ENCODE results near the gene F10.

F10 gene

DNA sequence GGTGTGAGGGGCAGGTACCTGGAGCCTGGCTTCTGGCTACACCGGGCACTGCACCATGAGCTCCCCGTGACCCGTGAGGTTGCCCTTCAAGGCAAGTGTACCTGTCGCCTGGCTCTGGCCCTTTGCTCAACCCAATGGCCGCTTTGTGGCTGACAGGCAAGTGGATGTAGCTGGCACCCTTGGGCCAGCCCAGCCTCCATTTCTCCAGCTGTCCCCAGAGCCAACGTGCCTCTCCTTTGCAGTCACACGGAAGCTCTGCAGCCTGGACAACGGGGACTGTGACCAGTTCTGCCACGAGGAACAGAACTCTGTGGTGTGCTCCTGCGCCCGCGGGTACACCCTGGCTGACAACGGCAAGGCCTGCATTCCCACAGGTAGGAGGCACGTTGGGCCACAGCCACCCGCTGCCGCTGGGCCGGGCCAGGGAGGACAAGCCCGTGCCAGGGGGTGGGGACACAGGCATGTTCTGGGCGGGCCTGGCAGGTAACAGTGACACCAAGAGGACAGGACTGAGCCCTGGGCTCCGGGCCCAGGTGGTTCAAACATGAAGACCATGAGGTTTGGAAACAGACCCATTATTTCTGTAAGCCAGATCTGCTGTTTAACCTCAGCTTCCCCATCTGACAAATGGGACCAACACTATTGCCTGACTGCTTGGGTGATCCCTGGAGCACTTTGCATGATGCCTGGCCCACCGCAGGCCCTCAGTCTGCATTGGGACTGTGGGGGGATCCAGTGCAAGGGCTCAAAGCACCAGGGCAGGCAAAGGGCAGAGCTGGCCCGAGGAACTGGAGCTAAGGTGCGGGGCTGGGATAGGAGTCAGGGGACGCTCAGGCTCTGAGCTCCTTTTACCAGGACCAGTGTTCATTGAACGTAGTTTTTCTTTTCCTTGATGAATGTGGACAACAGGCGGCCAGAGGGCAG is 18.3 kb downstream of the F10 start:
- no peak for DNase-seq

DNA sequence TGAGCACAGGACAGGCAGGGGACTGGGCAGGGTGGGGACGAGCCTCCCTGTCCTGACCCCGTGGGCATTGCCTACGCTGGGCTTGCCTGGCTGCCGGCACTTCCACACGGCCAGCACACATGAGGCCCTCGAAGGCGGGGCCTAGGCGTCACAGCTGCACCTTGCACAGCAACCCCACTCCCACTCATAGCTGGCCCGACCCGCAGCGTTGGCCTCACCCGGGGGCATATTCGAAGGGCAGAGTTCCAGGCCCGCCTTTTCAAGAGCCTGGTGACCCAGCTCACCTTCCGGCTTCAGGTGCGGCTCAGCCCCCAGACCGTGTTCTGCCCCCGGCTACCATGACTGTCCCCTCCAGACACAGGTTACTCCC is 19.0 kb downstream of the F10 start:
- DNase-seq: no peak

DNA sequence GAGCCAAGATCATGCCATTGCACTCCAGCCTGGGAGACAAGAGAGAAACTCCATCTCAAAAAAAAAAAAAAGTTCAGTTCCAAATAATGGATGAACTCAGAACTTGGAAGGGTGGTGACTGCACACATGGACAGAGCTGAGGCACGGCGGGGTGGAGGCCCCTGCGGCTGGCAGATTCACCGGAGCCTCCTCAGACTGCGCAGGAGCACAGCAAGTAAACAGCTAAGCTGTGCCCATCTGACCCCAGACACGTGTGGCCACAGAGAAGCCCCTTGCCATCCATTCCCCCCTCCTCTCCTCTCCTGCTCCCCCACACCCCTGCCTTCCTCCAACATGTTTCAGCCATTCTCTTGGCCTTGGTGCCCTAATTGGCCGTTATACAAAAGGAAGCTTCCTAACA is 20.3 kb downstream of the F10 start:
- no peak for DNase-seq

DNA sequence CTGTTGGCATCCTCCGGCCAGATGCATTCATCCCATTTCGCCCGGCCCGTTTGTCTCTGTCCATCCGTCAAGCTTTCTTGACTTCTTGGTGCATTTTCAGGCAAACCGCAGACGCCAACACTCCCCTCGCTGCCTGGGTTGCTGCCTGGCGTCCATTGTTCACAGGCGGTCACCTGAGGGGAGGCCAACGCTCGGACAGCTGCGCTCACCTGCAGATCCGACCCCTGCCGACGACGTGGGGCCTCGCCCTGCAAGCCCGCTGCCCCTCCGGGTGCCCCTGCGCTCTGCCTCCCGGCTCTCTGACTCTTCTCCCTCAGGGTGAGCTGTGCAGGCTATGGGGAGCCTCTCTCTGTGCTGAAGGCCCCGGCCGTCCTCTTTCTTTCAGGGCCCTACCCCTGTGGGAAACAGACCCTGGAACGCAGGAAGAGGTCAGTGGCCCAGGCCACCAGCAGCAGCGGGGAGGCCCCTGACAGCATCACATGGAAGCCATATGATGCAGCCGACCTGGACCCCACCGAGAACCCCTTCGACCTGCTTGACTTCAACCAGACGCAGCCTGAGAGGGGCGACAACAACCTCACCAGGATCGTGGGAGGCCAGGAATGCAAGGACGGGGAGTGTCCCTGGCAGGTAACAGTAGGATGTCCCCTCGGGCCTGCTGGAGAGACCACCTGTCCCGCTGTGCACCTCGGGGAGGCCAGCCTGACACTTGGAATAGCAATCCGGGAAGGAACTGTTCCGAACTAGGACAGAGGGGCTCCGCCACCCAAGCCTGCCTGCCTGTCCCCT is 21.1 kb downstream of the F10 start:
- no peak for DNase-seq

DNA sequence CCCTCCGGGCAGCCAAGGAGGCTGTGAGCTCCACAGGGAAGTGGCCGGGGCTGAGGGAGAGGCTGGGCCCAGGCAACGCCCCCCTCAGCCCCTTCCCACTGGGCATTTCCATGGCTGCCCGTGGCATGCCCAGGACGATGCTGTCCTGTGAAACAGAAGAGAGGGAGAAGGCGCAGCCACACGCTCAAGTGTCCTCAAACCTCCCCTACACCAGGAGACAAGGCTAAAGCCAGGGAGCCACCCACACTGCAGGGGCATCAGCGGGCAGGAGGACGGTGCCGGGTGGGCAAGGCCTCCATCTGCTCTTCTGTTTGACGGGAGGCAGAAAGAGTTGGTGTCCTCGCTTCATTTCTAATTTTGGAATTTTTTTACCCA is 21.6 kb downstream of the F10 start:
- no peak for DNase-seq

DNA sequence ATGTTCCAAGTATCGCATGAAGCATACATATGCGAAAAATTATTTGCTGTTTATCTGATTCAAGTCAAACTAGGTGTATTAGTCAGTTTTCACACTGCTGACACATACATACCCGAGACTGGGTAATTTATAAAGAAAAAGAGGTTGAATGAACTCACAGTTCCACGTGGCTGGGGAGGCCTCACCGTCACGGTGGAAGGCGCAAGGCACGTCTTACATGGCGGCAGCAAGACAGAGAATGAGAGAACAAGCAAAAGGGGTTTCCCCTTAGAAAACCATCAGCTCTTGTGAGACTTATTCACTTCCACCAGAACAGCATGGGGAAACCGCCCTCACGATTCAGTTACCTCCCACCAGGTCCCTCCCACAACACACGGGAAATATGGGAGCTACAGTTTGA is 22.9 kb downstream of the F10 start:
- DNase-seq: no peak

DNA sequence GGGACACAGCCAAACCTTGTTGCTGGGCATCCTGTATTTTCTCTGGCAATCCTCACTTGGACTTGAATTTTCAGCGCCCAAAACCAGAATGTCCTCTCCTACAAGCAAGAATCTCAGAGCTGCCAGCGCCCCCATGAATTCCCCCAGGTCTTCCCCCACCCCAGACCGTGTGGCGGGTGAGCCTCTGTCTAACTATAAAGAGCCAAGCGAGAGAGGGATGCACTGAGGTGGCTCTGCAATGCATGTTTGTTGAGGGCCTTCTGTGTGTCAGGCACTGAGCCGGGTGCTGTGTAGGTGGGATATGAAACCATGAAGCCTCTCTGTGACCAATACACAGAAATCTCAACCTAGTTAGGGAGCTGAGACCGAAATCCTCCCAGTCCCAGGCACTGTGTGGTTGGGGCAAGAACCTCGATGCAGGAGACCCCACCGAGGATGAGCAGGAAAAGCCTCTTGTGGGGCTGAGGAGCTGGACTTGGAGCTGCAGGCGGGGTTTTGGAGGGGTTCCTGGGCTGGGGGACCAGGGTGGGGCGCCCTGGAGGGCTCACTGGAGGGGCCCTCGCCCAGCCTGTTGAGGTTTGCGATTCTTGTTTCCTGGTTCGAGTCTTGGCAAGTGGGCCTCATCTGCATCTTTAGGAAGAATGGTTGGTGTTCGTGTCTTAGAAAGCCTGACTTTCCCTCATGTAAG is 23.5 kb downstream of the F10 start:
- no peak for DNase-seq

DNA sequence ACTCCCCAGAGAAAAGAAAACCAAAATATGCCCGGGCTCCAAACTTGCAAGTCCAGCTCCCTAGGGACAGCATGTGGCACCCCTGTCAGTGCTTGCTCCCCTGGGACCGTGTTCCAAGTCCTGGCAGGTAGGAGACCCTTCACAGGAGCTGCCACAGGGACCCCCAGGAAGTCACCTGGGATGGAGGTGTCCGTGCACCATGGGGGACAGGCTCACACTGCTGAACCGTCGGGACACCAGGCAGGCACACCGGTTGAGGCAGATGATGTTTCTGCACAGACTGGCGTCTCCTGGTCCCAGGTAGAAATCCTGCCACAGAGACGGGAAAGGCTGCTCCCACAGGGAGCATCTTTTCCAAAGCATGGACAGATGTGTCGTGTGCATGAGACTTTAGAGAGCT is 24.2 kb downstream of the F10 start:
- no peak for DNase-seq

DNA sequence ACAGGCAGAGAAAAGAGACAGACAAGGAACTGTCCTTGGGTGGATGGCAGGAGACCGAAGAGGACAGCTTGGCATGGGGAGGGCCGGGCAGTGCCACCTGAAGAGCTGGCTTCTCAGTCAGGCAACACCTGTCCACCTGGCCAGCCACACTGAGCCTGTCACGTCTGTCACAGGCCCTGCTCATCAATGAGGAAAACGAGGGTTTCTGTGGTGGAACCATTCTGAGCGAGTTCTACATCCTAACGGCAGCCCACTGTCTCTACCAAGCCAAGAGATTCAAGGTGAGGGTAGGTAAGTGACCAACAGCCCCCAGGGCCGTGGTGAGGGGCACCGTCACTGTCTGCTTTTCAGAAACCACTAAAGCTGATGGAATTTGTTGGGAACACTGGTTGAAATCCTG is 24.6 kb downstream of the F10 start:
- DNase-seq: no peak

DNA sequence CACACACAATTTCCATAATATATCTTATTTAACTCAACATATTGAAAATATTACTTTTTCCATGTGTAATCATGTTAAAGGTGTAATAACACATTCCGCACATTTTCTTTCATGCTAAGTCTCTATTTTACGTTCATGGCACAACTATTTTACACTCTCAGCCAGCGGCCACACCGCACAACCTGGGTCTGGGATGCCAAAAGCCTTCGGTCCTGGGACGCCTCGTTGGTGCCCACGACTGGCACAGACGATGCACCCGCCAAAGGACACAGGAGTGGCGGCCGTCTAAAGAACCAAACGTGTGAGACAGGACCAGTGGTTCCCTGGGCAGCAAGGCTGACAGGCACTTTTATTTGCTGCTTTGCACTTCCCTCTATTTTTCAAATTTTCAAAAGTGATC is 25.8 kb downstream of the F10 start:
- no peak for DNase-seq

DNA sequence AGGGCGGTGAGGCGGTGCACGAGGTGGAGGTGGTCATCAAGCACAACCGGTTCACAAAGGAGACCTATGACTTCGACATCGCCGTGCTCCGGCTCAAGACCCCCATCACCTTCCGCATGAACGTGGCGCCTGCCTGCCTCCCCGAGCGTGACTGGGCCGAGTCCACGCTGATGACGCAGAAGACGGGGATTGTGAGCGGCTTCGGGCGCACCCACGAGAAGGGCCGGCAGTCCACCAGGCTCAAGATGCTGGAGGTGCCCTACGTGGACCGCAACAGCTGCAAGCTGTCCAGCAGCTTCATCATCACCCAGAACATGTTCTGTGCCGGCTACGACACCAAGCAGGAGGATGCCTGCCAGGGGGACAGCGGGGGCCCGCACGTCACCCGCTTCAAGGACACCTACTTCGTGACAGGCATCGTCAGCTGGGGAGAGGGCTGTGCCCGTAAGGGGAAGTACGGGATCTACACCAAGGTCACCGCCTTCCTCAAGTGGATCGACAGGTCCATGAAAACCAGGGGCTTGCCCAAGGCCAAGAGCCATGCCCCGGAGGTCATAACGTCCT is 26.4 kb downstream of the F10 start:
- DNase-seq: no peak

DNA sequence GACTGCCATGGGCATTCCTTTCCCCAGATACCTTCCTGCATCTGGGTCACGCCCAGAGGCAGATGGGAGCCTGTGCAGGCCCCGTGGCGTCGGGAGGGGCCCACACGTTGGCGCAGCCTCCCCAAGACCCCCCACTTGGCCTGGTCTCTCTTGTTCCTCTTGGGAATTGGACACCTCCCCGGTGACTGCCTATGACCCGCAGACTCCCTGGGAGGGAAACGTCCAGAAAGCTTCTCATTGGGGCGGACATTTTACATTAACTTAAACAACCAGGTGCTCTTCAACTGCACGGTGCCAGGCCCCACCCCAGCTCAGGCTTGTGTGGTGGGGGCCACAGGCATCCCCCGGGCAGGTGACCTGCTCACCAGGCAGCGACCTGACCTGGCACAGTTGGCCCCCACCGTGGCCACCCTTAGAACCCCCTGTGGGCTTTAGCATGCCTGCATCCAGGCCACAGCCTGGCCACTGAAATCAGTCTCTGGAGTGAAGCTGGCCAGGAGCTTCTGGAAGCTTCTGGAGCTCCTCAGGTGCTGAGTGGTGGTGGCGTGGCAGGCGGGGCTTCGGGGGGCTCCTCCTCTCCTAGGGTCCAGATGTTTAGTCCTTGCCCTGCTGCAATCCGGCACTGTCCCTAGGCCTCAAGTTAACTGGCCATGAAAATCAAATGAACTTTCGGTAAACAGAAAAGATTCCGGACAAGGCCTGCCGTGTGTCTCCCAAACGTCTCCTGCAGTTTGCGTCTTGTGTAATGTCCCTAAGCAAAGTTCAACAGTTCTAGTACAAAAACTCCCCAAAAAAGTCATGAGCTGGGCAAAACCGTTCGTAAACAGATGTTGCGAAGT is 27.3 kb downstream of the F10 start:
- no peak for DNase-seq

DNA sequence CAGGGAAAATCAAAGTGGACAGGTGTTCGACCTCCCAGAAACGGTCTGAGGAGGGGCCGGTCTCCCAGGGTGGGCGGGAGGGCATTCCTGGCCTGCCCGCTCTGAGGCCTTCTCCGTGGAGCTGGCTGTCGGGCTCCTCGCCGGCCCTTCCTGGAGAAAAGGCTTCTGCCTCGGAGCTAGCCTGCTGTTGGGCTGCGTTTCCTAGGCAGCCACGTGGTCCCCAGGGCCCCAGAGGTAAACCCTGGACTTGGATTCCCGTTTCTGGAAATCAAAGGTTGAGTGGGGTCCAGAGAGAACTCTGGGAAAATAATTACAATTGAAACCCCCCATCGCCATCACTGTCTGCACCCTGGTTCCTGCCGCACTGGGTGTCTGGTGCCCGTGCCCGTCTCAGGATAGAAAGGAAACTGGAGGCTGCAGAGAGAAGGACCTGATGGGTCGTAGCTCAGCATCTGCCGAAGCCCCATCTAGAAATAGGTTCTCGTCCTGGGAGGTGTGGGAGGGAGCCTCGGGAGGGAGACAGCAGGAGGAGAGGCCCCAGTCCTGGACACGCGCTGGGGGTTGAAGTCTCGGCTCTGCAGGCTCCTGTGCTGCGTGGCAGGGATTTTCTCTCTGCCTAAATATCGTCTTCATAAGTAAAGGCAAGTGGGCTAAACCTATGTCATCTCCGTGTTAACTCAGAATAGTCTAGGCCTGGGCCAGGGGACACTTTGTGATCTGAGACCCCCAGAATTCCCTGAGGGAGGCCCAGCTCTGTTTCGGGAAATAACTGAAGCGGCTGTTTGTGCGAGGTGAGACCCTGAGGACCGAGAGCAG is 28.2 kb downstream of the F10 start:
- no peak for DNase-seq

DNA sequence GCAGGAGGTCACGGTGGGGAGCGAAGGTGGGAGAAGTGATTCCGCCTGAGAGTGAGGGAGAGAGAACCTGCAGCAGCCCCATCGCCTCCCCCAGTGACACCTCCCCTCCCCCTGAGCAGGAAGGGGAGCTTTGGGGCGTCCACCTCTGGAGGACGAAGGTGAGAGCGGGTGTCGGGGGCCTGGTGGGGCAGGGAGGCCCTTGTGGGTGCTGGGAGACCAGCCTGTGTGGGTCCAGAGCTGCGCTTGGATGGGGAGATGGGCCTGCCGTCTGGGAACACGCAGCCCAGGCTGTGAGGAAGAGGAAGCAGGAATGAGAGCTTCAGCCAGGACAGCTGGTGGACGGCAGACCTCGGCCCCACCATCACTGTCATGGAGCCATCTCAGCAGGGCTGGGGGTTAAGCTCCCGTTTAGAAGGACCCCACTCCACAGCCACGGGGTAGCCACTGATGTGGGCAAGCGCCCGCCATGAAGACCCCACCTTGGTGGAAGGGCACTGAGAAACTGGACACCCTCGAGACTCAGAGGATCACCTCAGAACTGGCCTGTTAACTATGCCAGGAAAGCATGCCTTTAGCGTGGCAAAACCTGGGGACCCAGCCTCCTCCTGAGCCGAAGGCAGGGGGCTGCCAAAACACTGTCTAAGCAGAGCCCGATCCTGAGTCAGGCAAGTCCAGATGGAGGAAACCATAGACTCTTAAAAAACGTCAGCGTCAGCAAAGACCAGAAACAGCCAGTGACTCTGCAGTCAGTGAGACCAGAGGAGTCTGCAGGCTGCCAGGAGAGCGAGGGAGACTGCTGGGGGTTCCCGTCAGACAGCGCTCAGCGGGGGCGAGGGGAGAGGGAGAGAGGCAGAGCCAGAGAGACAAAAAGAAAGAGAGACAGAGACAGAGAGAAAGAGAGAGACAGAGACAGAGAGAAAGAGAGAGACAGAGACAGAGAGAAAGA is 29.4 kb downstream of the F10 start:
- DNase-seq: no peak

DNA sequence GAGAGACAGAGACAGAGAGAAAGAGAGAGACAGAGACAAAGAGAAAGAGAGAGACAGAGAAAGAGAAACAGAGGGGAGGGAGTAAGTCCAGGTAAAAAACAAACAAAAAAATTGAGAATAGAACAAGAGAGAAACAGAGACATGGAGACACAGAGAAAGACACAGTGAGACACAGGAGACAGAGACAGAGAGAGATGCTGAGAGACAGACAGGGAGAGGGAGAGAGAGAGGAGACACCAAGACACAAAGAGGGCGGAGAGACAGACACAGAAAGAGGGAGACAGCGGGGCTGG is 30.0 kb downstream of the F10 start:
- DNase-seq: no peak

DNA sequence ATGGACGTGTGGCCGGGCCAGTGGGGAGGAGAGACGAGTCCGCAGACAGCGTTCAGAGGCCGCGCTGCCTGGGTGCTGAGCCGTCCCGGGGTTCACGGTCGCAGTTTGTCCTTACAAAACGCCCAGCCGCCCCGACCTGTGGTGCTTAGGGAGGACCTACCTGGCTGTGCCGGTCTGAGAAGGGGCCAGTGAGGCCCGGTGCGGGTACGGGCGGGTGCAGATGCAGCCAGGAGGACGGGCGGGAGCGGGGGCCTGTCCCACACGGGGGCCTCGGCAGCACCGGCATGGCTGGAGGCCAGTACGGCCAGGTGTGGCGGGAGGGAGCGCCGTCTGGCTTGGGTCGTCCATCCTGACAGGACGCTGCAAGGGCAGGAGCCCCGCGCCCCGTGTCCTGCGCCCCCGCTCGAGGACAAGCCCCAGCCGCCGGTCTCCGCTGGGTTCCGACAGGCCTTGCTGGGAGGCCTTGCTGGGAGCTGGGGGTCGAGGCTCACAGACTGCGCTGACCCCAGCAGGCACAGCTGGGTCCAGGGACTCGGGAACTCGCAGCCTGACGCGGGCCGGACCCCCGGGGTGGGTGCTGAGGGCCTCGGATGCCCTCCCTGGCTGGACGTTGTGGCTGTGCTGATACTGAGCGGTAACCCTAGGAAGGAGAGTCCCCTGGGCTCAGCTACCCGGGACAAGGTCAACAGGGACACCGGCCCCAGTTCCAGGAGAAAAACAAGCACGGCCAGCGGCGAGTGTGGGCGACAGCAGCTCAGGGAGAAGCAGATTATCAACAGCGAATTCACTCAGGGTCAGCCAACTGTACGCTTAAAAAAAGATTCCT is 30.6 kb downstream of the F10 start:
- no peak for DNase-seq

DNA sequence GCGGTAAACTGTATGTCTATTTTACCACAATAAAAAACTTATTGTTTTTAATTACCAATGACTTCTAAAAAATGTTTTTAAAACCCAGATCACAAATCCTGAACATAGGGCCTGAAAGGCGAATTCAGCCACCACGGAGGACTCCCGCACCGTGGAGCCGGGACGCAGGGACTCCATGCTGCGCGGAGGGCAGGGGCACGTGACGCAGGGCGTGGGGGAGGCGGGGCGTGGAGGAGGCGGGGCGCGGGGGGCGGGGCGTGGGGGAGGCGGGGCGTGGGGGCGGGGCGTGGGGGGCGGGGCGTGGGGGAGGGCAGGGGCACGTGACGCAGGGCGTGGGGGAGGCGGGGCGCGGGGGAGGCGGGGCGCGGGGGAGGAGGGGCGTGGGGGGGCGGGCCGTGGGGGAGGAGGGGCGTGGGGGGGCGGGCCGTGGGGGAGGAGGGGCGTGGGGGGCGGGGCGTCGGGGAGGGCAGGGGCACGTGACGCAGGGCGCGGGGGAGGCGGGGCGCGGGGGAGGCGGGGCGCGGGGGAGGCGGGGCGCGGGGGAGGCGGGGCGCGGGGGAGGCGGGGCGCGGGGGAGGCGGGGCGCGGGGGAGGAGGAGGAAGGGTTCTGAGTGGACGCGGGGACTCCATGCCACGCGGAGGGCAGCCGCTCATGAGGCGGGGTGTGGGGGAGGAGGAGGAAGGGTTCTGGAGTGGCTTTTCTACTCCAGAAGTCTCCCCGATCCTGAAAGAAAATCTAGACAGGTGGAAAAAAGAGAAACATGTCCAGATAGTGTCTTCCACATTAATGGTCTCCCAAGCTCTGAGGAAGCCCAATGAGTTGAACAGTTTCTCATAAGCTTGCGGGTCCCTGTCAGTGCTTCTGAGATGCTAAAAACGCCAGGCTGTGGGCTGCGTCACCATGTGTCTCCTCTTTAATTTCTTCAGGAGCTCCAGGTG is 31.5 kb downstream of the F10 start:
- peak; percentile 74 for DNase-seq

DNA sequence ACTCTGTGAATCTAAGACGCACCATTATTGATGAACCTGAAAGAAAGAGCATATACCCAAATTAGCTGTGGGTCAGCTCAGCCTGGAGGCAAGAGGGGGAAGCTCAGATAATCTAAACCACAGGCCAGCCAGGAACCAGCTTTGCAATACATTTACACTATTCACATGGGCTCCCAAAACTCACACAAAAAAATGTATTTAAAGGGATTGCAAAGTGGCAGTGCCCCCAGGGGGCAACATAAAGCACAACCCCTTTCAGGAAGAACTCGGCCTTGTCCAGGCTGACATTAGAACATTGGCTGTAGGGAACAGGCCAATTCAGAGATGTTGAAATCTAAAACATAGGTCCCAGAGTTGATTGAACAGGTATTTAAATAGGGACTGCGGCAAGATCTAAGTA is 32.6 kb downstream of the F10 start:
- DNase-seq: no peak

Measured in CD4-positive, alpha-beta T cell treated with Interleukin-17A for 1 hour (primary cell).